Peyer's patch (tissue), 4 donors: ENCODE data around the gene FTCD. TPM values are rescaled to one million over a fixed set of nuclear protein-coding genes. Genes with fewer than 3 reads are reported as not detected.

Experiments used
- DNase-seq, 3 donors: peaks; one replicate each; pipeline ENCODE4 v3.0.0-alpha.2; 2017 to 2019
- H3K27ac ChIP-seq, 4 donors: fragments of 200-600 bp; sonication (generic); one replicate each; pipeline ENCODE4 v1.5.1; 2016 to 2019
- H3K27me3 ChIP-seq, 2 donors: fragments of 200-600 bp; sonication (generic); one replicate each; pipeline ENCODE4 v1.5.1; 2019
- H3K36me3 ChIP-seq, 3 donors: fragments of 200-600 bp; sonication (generic); one replicate each; pipeline ENCODE4 v1.5.1; 2016 to 2019
- H3K4me1 ChIP-seq, 4 donors: fragments of 200-600 bp; sonication (generic); one replicate each; pipeline ENCODE4 v1.5.1; 2016 to 2019
- H3K4me3 ChIP-seq, 4 donors: fragments of 200-600 bp; sonication (generic); 1 replicate in 3 of 4; 2 replicates in 1 of 4; pipeline ENCODE4 v1.5.1; 2016 to 2019; ENCODE audit warnings: mild to moderate bottlenecking in 1 of 4
- H3K9me3 ChIP-seq, 4 donors: fragments of 200-600 bp; sonication (generic); one replicate each; pipeline ENCODE4 v1.5.1; 2016 to 2019; ENCODE audit warnings: mild to moderate bottlenecking in 1 of 4
- CTCF ChIP-seq, 6 experiments: fragments of 450-650 bp in 4 of 6; fragments of 200-600 bp in 2 of 6; sonication (generic) in 1 of 6; IDR thresholded peaks; one replicate each; pipeline ENCODE4 v1.5.1; 2017 to 2019; ENCODE audit warnings: antibody characterized with exemption in 6 of 6, mild to moderate bottlenecking in 3 of 6, moderate library complexity in 1 of 6
- POLR2A ChIP-seq, 2 donors: fragments of 450-650 bp; IDR thresholded peaks; one replicate each; pipeline ENCODE4 v1.5.1; 2017; ENCODE audit warnings: antibody characterized with exemption in 2 of 2, mild to moderate bottlenecking in 2 of 2, moderate library complexity in 2 of 2
- total RNA-seq, 4 donors: library from RNA; depleted of rRNA; stranded (reverse); fragments of >200 nt; gene quantifications; one replicate each; pipeline ENCODE4 v1.1.0, GENCODE V29; 2016

FTCD gene
- total RNA-seq, 4 donors from 2014 or later: 0.67 to 1.0 TPM; not detected in 2

- TF ChIP-seq CTCF (IDR thresholded peaks at IDR 0.05): peak in 5 of 6 experiments; percentile 38 to 63 (median 55)
- TF ChIP-seq POLR2A (IDR thresholded peaks at IDR 0.05): no peak
- H3K4me3 ChIP-seq: peak overlapping the region in 1 of 4 donors; percentile 28
- H3K27ac ChIP-seq: no peak overlapping the region
- peaks cover 0 to 9% (median 0%) of the 10 kb centered on the region in 4 donors for H3K4me1 ChIP-seq
- no peaks in the 10 kb centered on the region for H3K9me3 ChIP-seq
- DNase-seq: peak in 2 of 3 donors; percentile 66
- no peaks in the 10 kb centered on the region for H3K27me3 ChIP-seq
- H3K36me3 ChIP-seq: no peaks in the 10 kb centered on the region
These were observed 1.9 kb downstream of the FTCD start for GRCh38 chr21:46153247-46154154.

GRCh38 chr21:46152927-46153246 lies 2.5 kb downstream of the FTCD start:
- DNase-seq: no peak
- H3K27ac ChIP-seq: no peak overlapping the region
- H3K4me3 ChIP-seq: peak overlapping the region in 1 of 4 donors; percentile 28
- no peaks in the 10 kb centered on the region for H3K36me3 ChIP-seq
- TF ChIP-seq POLR2A (IDR thresholded peaks at IDR 0.05) (no peak), CTCF (IDR thresholded peaks at IDR 0.05) (no peak)
- peaks cover 0 to 9% (median 0%) of the 10 kb centered on the region in 4 donors for H3K4me1 ChIP-seq
- no peaks in the 10 kb centered on the region for H3K27me3 ChIP-seq
- no peaks in the 10 kb centered on the region for H3K9me3 ChIP-seq

- DNase-seq: peak in 2 of 3 donors; percentile 31 to 37
- H3K27me3 ChIP-seq: no peaks in the 10 kb centered on the region
- no peaks in the 10 kb centered on the region for H3K9me3 ChIP-seq
- no peak overlapping the region for H3K4me3 ChIP-seq
- peaks cover 0 to 9% (median 0%) of the 10 kb centered on the region in 4 donors for H3K4me1 ChIP-seq
- H3K27ac ChIP-seq: no peak overlapping the region
- TF ChIP-seq CTCF (IDR thresholded peaks at IDR 0.05): no peak
- TF ChIP-seq POLR2A (IDR thresholded peaks at IDR 0.05): no peak
- H3K36me3 ChIP-seq: no peaks in the 10 kb centered on the region
These were observed 3.1 kb downstream of the FTCD start for GRCh38 chr21:46151989-46152926.

- H3K36me3 ChIP-seq: no peaks in the 10 kb centered on the region
- H3K27ac ChIP-seq: no peak overlapping the region
- H3K4me1 ChIP-seq: peaks cover 0 to 9% (median 0%) of the 10 kb centered on the region in 4 donors
- no peak overlapping the region for H3K4me3 ChIP-seq
- DNase-seq: peak in 2 of 3 donors; percentile 36 to 40
- TF ChIP-seq POLR2A (IDR thresholded peaks at IDR 0.05) (no peak), CTCF (IDR thresholded peaks at IDR 0.05) (no peak)
- H3K9me3 ChIP-seq: no peaks in the 10 kb centered on the region
- no peaks in the 10 kb centered on the region for H3K27me3 ChIP-seq
These were observed 4.0 kb downstream of the FTCD start for GRCh38 chr21:46151261-46151988.
